SK-N-SH treated with all-trans-retinoic acid at 6 μM for 48 hours (cell line): ENCODE data around the gene GTPBP3.

Source experiments
- ATAC-seq: fragments of 200-7000 bp; cut with Tn5 transposase; 3 replicates; pipeline ENCODE4 v1.9.1; 2020; ENCODE audit warnings: mild to moderate bottlenecking, moderate library complexity
- ARNTL ChIP-seq: fragments of 450-650 bp; formaldehyde crosslinking; IDR thresholded peaks from 2 replicates; pipeline ENCODE4 v1.5.0; 2020; ENCODE audit warnings: low read depth, mild to moderate bottlenecking, moderate library complexity, borderline replicate concordance
- BACH2 ChIP-seq: fragments of 250-450 bp; sonication (Bioruptor Pico); IDR thresholded peaks from 2 replicates; pipeline ENCODE4 v1.9.0; 2021; ENCODE audit warnings: mild to moderate bottlenecking, borderline replicate concordance
- CSDC2 ChIP-seq: fragments of 250-450 bp; sonication (Bioruptor Pico); IDR thresholded peaks from 2 replicates; pipeline ENCODE4 v1.5.0; 2020; ENCODE audit warnings: mild to moderate bottlenecking, moderate library complexity
- CSRNP3 ChIP-seq: fragments of 250-450 bp; sonication (Bioruptor Pico); IDR thresholded peaks from 2 replicates; pipeline ENCODE4 v1.5.1; 2021; ENCODE audit warnings: mild to moderate bottlenecking, moderate library complexity
- ESRRG ChIP-seq: fragments of 250-450 bp; sonication (Bioruptor Pico); IDR thresholded peaks from 2 replicates; pipeline ENCODE4 v1.6.1; 2021; ENCODE audit warnings: mild to moderate bottlenecking
- GLIS3 ChIP-seq: fragments of 250-450 bp; sonication (Bioruptor Pico); IDR thresholded peaks from 2 replicates; pipeline ENCODE4 v1.5.0; 2020; ENCODE audit warnings: mild to moderate bottlenecking, moderate library complexity
- ISL1 ChIP-seq: fragments of 250-450 bp; sonication (Bioruptor Pico); IDR thresholded peaks from 2 replicates; pipeline ENCODE4 v2.1.2; 2022; ENCODE audit warnings: mild to moderate bottlenecking, moderate library complexity
- OSR1 ChIP-seq: fragments of 250-450 bp; sonication (Bioruptor Pico); IDR thresholded peaks from 2 replicates; pipeline ENCODE4 v1.8.0; 2022; ENCODE audit warnings: moderate library complexity, mild to moderate bottlenecking, inconsistent platforms
- PATZ1 ChIP-seq: fragments of 250-450 bp; sonication (Bioruptor Pico); IDR thresholded peaks from 2 replicates; pipeline ENCODE4 v1.8.0; 2020; ENCODE audit warnings: mild to moderate bottlenecking, moderate library complexity, borderline replicate concordance
- POU6F1 ChIP-seq: fragments of 250-450 bp; sonication (Bioruptor Pico); IDR thresholded peaks from 2 replicates; pipeline ENCODE4 v1.8.0; 2021; ENCODE audit warnings: low read depth, mild to moderate bottlenecking, moderate library complexity, borderline replicate concordance
- PPARA ChIP-seq: fragments of 250-450 bp; sonication (Bioruptor Pico); IDR thresholded peaks from 2 replicates; pipeline ENCODE4 v1.5.0; 2020; ENCODE audit warnings: mild to moderate bottlenecking, borderline replicate concordance
- SNAI2 ChIP-seq: fragments of 250-450 bp; sonication (Bioruptor Pico); IDR thresholded peaks from 2 replicates; pipeline ENCODE4 v1.5.0; 2020; ENCODE audit warnings: mild to moderate bottlenecking, moderate library complexity
- TCF4 ChIP-seq: fragments of 250-450 bp; sonication (Bioruptor Pico); IDR thresholded peaks from 2 replicates; pipeline ENCODE4 v1.8.0; 2021; ENCODE audit warnings: mild to moderate bottlenecking, moderate library complexity, borderline replicate concordance
- TOX ChIP-seq: fragments of 250-450 bp; sonication (Bioruptor Pico); IDR thresholded peaks from 2 replicates; pipeline ENCODE4 v1.8.0; 2021; ENCODE audit warnings: mild to moderate bottlenecking, moderate library complexity, borderline replicate concordance
- TSHZ2 ChIP-seq: fragments of 250-450 bp; sonication (Bioruptor Pico); IDR thresholded peaks from 2 replicates; pipeline ENCODE4 v1.5.0; 2020; ENCODE audit warnings: mild to moderate bottlenecking, moderate library complexity
- ZFP3 ChIP-seq: fragments of 250-450 bp; sonication (Bioruptor Pico); IDR thresholded peaks from 2 replicates; pipeline ENCODE4 v1.5.0; 2020; ENCODE audit warnings: mild to moderate bottlenecking, moderate library complexity
- ZFP30 ChIP-seq: fragments of 450-650 bp; formaldehyde crosslinking; IDR thresholded peaks from 2 replicates; pipeline ENCODE4 v1.5.0; 2022; ENCODE audit warnings: mild to moderate bottlenecking, moderate library complexity
- ZNF565 ChIP-seq: fragments of 450-650 bp; formaldehyde crosslinking; conservative IDR thresholded peaks from 2 replicates; pipeline ENCODE4 v1.5.0; 2020; ENCODE audit warnings: low read depth, mild to moderate bottlenecking, moderate library complexity
- ZNF70 ChIP-seq: fragments of 450-650 bp; formaldehyde crosslinking; IDR thresholded peaks from 2 replicates; pipeline ENCODE4 v1.5.0; 2020; ENCODE audit warnings: mild to moderate bottlenecking, moderate library complexity

Gene GTPBP3

GRCh38 chr19:17347877-17348276 is 10.5 kb downstream of the GTPBP3 start:
- ATAC-seq = no peak
- TF ChIP-seq ESRRG (CRISPR knock-in tag) = no peak
- no peak for TF ChIP-seq SNAI2 (CRISPR knock-in tag)
- TF ChIP-seq ZNF565 (CRISPR knock-in tag) = no peak
- no peak for TF ChIP-seq ZNF70
- TF ChIP-seq ZFP3 (CRISPR knock-in tag) = no peak
- TF ChIP-seq POU6F1 (CRISPR knock-in tag) = no peak
- no peak for TF ChIP-seq BACH2 (CRISPR knock-in tag)
- no peak for TF ChIP-seq PPARA (CRISPR knock-in tag)
- TF ChIP-seq CSRNP3 (CRISPR knock-in tag) = no peak
- no peak for TF ChIP-seq CSDC2
- TF ChIP-seq TOX = no peak
- TF ChIP-seq, all 23 proteins: peak for 0

GRCh38 chr19:17348700-17349099 is 11.3 kb downstream of the GTPBP3 start:
- TF ChIP-seq ARNTL (CRISPR knock-in tag) (no peak), ISL1 (CRISPR knock-in tag) (no peak), BACH2 (CRISPR knock-in tag) (no peak), GLIS3 (CRISPR knock-in tag) (no peak), OSR1 (CRISPR knock-in tag) (no peak), ESRRG (CRISPR knock-in tag) (no peak), TCF4 (CRISPR knock-in tag) (no peak), POU6F1 (CRISPR knock-in tag) (no peak), PPARA (CRISPR knock-in tag) (no peak), TSHZ2 (CRISPR knock-in tag) (no peak), CSDC2 (no peak), SNAI2 (CRISPR knock-in tag) (no peak), PATZ1 (no peak), ZFP30 (no peak), CSRNP3 (CRISPR knock-in tag) (no peak), ZNF70 (no peak)
- TF ChIP-seq, all 23 proteins: peak for 0
- peak; percentile 66 for ATAC-seq
